Activated CD8-positive, alpha-beta memory T cell treated with anti-CD3 and anti-CD28 coated beads for 4 hours (primary cell): ENCODE measurements around the gene COL6A1.
A peak's percentile ranks its signal among the peaks of the same experiment; 100 is the strongest.

Experiments used
- DNase-seq, 2 donors: peaks; one replicate each; pipeline ENCODE4 v3.0.0-alpha.2; 2020; ENCODE audit warnings: low read depth in 2 of 2

Gene COL6A1

DNA sequence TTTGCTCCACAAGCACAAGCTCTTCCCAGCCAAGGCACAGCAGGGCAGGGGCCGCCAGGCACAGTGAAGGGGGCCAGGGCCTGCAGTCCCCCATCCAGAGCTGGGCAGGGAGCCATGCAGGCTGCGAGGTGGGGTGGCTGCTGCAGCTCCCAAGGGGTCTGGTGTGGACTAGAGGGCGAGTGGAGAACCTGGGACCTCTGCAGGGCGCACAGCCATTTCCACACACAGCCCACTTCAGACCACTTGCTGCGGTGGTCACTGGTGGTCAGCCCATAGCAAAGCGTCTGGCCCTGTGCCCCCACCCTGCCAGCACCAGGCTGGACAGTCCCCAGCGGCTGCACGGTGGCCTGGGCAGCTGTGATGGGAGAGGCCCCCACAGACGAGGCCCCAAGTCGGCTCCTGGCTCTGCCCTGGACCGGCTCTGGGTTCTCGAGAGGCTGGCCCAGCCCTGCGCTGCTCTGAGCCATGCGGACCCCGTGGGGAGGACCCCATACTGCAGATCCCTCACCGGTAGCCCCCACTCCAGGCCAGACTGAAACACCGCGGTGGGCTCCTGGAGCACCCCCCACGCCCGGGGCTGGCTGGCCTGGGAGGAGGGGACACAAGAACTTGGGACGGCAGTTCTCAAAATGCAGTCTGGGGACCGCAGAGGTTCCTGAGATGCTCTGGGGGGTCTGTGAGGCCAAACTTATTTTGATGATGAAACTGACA lies 69.3 kb downstream of the COL6A1 start:
- no peak for DNase-seq

DNA sequence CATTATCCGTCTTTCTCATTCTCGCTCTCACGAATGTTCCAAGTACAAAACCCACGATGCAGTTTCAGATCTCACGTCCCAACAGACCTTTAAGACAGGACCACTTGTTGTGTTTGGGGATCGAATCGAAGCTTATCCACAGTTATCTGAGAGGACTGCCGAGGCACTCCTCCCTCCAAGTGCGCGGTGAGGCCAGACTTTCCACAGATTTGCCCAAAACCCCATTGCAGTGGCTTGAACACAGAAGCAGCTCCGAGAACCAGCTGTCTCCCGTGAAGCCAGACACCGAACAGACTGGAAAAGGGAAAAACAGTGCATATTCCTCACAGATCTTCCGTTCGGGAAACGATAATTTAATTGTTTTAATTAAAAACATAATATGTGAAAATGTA lies 69.8 kb downstream of the COL6A1 start:
- no peak for DNase-seq

DNA sequence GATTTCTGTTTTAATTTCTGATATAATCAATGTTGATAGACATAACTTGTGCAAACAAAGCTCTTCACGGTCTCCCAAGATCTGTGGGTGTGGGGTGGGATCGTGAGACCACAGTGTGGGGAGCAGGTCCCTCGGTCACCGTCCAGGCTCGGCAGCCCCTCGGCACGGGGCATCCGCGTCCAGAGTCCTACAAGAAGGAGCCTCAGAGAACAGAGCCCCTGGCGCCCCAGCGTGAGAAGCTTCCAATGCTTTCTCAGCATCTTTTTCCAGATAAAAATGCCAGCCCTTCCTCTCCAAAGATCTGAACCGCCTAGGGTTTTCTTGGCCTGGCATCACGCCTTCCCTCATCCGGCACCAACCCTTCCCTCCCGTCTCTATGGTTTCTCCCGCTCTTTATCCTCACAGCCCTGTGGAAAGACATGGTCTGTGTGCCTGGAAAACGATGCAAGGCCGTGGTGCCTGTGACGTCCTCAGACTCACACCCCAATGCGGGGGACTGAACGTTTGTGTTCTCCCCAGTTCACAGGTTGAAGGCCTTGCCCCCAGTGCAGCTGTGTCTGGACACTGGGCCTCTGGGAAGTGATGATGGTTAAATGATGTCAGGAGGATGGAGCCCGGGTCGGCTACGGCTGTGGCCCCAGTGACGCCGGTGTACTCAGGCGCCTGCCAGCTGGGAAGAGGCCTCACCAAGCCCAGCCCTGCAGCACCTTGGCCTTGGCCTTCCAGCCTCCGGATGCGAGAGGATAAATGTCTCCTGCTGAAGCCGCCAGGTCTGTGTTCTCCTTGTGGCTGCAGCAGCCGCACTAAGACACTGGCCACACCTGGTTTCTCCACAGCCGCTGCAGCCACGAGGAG lies 70.5 kb downstream of the COL6A1 start:
- no peak for DNase-seq

DNA sequence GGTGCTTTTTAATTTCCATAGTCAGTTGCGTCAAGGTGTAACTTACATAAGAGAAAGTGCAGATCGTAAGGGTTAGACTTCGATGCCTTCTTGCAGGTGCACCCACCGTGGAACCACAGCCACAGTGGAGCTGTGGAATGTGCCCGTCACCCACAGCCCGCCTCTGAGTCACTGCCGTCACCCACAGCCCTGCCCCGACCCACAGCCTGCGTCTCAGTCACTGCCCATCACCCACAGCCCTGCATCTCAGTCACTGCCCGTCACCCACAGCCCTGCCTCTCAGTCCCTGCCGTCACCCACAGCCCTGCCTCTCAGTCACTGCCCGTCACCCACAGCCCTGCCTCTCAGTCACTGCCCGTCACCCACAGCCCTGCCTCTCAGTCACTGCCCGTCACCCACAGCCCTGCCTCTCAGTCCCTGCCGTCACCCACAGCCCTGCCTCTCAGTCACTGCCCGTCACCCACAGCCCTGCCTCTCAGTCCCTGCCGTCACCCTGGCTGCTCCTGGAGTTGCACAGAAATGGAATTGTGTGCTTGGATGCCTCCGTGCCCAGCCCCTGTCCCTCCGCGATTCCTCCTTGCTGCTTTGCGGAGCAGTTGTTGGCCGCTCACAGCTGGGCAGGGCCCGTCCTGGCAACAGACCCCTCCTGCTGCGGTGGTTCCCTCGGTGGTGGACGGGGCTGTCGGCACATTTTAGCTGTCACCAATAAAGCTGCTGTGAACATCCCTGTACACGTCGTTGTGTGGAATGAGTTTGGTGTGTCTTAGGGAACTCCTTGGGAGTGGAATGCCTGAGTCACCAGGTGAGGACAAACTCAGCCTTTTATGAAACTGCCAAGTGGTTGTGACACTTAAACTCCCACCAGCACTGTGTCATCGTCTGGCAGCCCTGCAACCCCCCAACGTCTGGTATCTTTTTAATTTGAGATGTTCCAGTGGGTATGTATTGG lies 71.4 kb downstream of the COL6A1 start:
- peak; percentile 31 to 54 for DNase-seq

DNA sequence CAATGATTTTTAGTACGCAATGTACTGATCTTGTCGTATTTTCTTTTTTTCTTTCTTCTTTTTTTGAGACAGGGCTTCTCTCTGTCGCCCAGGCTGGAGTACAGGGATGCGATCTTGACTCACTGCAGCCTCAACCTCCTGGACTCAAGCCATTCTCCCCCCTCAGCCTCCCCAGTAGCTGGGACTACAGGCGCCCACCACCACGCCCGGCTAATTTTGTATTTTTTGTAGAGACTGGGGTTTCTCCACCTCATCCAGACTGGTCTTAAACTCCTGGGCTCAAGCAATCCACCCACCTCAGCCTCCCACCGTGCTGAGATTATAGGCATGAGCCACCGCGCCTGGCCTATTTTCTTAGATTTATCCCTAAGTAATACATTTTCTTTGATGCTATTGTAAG lies 72.5 kb downstream of the COL6A1 start:
- DNase-seq: no peak

DNA sequence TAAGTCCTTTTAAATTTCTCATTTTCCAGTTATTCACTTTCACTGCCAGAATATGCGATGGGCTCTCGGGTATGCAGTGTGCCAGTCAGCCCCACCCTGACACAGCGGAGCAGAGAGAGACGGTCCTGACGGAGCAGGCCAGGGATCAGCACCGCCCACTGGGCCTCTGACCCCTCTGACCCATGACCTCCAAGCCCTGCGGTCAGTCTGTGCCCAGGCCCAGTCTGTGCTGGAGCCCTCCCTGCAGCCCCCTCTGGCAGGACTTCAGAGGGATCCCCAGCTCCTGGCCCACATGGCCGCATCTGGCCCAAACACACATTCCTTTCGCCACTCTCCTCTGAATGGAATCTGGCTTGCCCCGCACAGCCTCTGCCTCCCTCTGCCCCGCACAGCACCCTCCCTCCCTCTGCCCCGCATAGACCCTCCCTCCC lies 72.9 kb downstream of the COL6A1 start:
- no peak for DNase-seq
